ENCODE measurements around the gene GP5. TPM values are rescaled to one million over a fixed set of nuclear protein-coding genes. Genes with fewer than 3 reads are reported as not detected.
A peak's percentile ranks its signal among the peaks of the same experiment; 100 is the strongest.

GP5 gene
- total RNA-seq, 1 experiment from 2014 or later: 0.15 TPM

- no peaks in the 10 kb centered on the region for H3K9me2 ChIP-seq (ENCODE audit: insufficient read depth)
- no peaks in the 10 kb centered on the region for H3K4me1 ChIP-seq (ENCODE audit: control insufficient read depth in 1 of 2, insufficient read depth in 2 of 2, low read length in 2 of 2)
- ATAC-seq (0 out of 2 replicates have a peak, but pooled peaks have one; percentile 36), DNase-seq (ENCODE audit: low read depth, low spot score) (no peak)
- no peak overlapping the region for H3K9ac ChIP-seq (ENCODE audit: low read length)
- H3K36me3 ChIP-seq (ENCODE audit: control insufficient read depth in 1 of 2, insufficient read depth in 2 of 2, low read length in 2 of 2): peaks cover 24 to 50% of the 10 kb centered on the region in 2 experiments
- no peak for TF ChIP-seq SRF (IDR thresholded peaks at IDR 0.05; ENCODE audit: low read depth)
- TF ChIP-seq EGR1 (IDR thresholded peaks at IDR 0.05; ENCODE audit: low read depth): no peak
- TF ChIP-seq ATF3 (IDR thresholded peaks at IDR 0.05): no peak
- TF ChIP-seq SP1 (IDR thresholded peaks at IDR 0.05; ENCODE audit: low read depth): no peak
- TF ChIP-seq POLR2AphosphoS5 (IDR thresholded peaks at IDR 0.05; ENCODE audit: low read depth, low read length): no peak
- no peak for TF ChIP-seq YY1 (IDR thresholded peaks at IDR 0.05; ENCODE audit: extremely low read depth, insufficient replicate concordance, low read depth, low read length)
- no peak for TF ChIP-seq TCF7L2 (IDR thresholded peaks at IDR 0.05; ENCODE audit: borderline replicate concordance, extremely low read depth, insufficient read depth, insufficient read length)
- no peak for TF ChIP-seq SIN3A (IDR thresholded peaks at IDR 0.05; ENCODE audit: low read depth)
- TF ChIP-seq CBX3 (IDR thresholded peaks at IDR 0.05; ENCODE audit: low read depth): no peak
- no peak for TF ChIP-seq ZNF274 (IDR thresholded peaks at IDR 0.05; ENCODE audit: low read depth, low read length)
- no peak for TF ChIP-seq EZH2phosphoT487 (IDR thresholded peaks at IDR 0.05; ENCODE audit: borderline replicate concordance)
- TF ChIP-seq CTCF (IDR thresholded peaks at IDR 0.05 in 2 of 3, conservative IDR thresholded peaks at IDR 0.05 in 1 of 3; ENCODE audit: borderline replicate concordance in 1 of 3, insufficient read depth in 1 of 3, low read depth in 2 of 3, low read length in 2 of 3): no peak
- no peak for TF ChIP-seq JUND (IDR thresholded peaks at IDR 0.05)
- no peak for TF ChIP-seq POLR2A (IDR thresholded peaks at IDR 0.05; ENCODE audit: borderline replicate concordance, extremely low read depth, insufficient read depth, insufficient read length)
- TF ChIP-seq ELF1 (IDR thresholded peaks at IDR 0.05; ENCODE audit: borderline replicate concordance, low read depth): no peak
- no peak for TF ChIP-seq EZH2 (IDR thresholded peaks at IDR 0.05)
- no peak for TF ChIP-seq RAD21 (IDR thresholded peaks at IDR 0.05; ENCODE audit: low read depth)
- no peak for TF ChIP-seq ZBTB33 (IDR thresholded peaks at IDR 0.05; ENCODE audit: extremely low read depth, insufficient replicate concordance, low read length)
- no peak for TF ChIP-seq FOSL1 (IDR thresholded peaks at IDR 0.05; ENCODE audit: low read depth)
- no peak for TF ChIP-seq ZFX (IDR thresholded peaks at IDR 0.05)
- no TSS peak for BruUV-seq (replicated peaks)
- ChIA-PET CTCF (no interaction called here), RAD21 (ENCODE audit: low non-redundant PET in 1 of 2, low total read pairs in 2 of 2, uncharacterized antibody in 2 of 2, unreplicated experiment in 2 of 2) (no interaction called here), POLR2A (no interaction called here)
- H3K9me3 ChIP-seq (ENCODE audit: control insufficient read depth in 1 of 2, insufficient read depth in 1 of 2, low read depth in 1 of 2, low read length in 2 of 2): no peaks in the 10 kb centered on the region
- intact Hi-C loops (cut with micrococcal nuclease): no loop called here
- H3K79me2 ChIP-seq (ENCODE audit: insufficient read depth, low read length): peaks cover 5% of the 10 kb centered on the region; the same call in 1 of the 2 replicates
- H4K20me1 ChIP-seq (ENCODE audit: insufficient read depth): 0 out of 2 replicates have a peak, but pooled peaks cover 6% of the 10 kb centered on the region
- no peak overlapping the region for H2AFZ ChIP-seq (ENCODE audit: low read depth, low read length, poor library complexity, severe bottlenecking)
- no peak overlapping the region for H3K27ac ChIP-seq (ENCODE audit: low read depth, low read length)
- H3K4me3 ChIP-seq (replicated peaks in 1 of 2; ENCODE audit: low read depth in 1 of 2, low read length in 2 of 2): no peak overlapping the region
- no peaks in the 10 kb centered on the region for H3K27me3 ChIP-seq (ENCODE audit: insufficient read depth, low read length)
- H3K4me2 ChIP-seq (ENCODE audit: low read length): no peak overlapping the region
Observed at GRCh38 chr3:194424373-194424772, 25.3 kb upstream of the GP5 start.
